ENCODE results near the gene RHD.
"Not testable (repeated sequence)": the region's sequence is repeated elsewhere in the genome, so short reads cannot be mapped to it uniquely, and the experiment has no call there.

RHD gene

DNA sequence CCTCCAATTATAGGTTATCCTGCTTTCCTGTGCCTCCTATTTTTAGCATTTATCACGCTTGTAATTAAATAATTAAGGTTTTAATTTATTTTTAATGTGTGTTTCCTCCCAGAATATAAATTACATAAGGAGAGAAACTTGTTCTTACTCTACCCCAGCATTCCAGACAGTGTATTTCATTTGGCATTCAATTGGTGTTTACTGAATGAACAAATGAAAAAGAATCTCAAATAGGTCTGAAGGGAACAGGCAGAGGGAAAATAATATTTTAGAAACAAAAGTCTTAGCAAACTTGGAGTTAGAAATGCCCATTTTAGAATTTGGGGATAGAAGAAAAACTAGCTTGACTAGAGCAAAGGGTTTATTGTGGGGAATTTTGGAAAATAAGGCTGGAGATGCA lies 15.1 kb upstream of the RHD start:
- FAIRE-seq: no peak

DNA sequence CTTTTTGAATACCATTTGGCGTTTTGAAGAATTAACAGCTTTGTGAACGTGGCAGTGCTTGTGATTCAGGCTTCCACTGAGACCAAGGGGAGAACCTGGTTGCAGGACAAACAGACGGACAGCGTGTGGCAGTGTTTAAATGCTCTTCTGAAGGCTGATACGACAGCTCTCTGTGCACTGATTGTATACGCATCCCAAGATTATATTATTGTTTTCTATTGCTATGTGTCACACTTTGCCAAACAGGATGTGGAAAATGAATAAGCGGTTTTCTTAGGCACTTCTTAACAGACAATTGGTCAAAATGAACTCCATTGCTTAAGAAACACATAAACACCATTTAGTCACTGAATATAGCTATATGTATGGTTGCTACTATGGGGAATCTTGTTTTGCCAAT lies 12.5 kb upstream of the RHD start:
- FAIRE-seq: not testable (repeated sequence)

DNA sequence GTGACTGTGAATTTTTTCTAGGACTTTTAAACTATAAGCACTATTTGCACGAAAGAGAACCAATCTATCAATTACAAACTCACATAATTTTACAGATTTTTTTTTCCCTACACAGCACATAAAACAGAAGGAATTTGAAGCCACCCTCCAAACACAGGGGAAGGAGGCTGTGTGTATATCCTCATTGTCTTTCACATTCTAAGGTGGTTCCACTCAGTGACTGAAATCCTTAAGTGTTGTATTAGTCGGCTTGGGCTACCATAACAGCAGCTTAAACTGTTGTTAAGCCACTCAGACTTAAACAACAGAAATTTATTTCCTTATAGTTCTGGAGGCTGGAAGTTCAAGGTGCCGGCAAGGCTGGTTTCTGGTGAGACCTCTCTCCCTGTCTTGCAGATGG lies 12.0 kb upstream of the RHD start:
- FAIRE-seq: not testable (repeated sequence)

DNA sequence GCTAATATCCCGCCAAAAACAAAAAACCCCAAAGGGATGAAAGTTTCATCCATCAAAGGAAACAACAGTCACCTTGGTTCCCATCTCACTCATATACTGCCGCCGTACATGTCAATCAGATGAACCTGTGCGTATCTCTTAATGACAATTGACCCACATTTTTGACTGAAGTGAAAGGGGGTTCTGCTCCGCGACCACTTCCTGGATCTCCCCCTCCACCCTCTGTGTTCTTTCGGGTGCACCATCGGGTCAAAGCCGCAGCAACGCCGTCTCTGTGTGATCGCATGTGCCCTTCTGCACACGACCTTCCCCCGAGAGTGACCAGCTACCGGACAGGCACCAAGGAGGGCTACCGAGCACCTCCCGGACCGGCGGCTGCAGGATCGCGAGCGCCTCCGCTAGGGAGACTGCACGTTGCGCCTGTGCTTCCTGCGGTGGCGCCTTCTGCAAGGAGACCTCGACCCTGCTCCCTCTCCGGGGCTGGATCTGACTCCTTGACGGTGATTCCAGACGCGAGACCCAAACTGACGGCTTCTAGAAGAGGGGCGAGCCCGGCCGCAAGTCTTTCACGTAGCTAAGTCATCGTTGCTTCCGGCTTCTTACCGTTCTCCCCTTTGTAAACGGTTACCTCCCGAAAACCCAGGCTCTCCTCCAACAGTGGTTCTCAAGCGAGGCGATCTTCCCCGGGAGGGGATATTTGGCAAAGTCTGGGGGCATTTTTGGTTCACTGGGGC lies 5.6 kb upstream of the RHD start:
- not testable (repeated sequence) for FAIRE-seq

DNA sequence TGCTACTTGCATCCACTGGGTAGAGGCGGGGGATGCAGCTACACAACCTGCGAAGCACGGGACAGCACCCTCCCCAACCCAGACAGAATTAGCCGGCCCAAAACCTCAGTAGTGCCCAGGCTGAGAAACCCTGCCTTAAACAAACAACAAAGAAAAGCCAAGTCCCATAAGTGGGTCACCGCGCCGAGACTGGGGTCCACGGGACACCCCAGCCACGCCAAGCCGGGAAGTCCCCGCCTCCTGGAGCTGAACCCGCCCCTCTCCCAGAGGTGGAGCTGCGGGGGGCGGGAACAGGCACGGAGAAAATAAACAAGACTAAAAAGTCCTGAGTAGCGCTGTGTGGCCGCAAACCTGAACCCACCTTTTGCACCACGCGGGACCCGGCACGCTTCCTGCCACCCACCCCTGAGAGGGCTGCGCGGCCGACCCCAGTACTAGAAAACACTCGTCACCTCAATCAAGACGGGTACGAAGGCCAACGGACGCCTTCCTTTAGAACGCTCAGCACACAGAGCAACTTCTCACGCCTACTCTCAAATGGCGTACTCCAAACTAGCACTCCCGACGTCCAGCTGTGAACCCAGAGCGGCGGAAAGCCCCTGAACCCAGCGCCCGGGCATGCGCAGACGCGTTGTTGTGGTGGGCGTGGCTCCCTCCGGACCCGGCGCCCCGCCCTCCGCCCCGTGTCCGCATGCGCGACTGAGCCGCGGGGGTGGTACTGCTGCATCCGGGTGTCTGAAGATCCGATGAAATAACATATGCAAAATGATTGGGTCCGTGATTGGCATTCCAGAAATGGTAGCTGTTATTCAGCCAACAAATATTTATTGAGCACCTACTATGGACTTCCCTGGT lies 4.8 kb upstream of the RHD start:
- FAIRE-seq: peak; percentile 87

DNA sequence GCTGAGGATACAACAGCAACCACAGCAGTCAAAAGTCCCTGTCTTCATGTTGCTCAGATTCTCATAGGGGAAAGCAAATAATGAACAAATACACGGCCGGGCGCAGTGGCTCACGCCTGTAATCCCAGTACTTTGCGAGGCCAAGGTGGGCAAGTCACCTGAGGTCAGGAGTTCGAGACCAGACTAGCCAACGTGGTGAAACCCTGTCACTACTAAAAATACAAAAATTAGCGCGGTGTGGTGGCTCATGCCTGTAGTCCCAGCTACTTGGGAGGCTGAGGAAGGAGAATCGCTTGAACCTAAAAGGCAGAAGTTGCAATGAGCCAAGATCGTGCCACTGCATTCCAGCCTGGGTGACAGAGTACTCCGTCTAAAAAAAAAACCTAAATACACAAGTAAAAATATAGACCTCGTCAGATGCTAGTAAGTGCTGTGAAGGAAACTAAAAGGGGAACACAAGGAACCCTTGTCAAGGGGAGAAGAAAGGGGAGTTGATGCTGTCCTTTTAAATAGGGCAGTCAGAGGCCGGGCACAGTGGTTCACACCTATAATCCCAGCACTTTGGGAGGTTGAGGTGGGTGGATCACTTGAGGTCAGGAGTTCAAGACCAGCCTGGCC lies 4.1 kb upstream of the RHD start:
- not testable (repeated sequence) for FAIRE-seq

DNA sequence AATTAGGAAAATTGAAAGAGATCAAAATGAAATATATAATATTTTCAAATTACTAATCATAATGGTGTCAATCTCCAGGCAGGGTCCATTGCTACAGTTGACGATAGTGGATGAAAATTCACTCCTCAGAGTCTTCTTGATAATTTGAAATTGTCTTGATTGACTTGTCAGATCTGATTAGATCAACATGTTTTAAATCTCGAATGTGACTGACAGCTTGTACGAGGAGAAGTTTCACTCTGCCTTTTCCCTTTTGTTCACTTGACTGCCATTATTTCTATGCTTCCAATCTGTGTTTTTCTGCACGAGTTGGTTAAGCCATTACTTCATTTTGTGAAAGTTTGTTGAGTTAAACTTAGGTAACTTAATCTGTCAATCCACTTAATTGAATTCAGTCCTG lies 3.3 kb downstream of the RHD start:
- peak; percentile 89 for FAIRE-seq

DNA sequence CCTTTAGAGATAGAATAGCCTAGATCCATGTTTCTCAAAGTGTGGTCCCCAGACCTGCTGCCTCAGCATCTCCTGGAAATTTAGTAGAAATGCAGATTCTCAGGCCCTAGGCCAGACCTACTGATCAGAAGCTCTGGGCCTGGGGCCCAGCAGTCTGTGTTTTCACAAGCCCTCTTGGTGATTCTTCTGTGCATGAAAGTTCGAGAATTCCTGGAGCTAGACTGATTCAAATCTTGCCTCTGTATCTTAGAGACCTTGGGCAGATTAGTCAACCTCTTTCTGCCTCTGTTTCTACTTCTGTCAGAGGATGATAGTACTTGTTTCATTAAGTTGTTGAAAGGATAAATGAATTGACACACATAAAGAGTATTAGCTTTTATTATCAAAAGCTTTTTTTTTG lies 5.0 kb downstream of the RHD start:
- FAIRE-seq: not testable (repeated sequence)

DNA sequence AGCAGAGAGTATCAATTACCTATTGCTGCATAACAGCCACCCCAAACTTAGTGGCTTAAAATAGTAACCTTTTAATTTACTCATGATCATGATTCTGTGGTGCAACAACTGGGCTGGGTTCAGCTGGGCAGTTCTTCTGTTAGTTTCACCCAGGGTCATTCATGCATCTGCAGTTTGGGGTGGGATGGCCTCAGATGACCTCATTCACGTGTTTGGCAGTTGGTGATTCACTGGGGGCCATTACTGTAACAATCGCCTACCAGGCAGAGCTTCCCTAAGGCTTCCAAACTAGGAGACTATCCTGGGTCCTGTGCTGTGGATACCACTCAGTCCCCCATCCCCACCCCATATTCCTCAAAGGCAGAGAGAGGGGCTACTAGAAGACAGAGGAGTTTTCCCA lies 6.0 kb downstream of the RHD start:
- FAIRE-seq: not testable (repeated sequence)

DNA sequence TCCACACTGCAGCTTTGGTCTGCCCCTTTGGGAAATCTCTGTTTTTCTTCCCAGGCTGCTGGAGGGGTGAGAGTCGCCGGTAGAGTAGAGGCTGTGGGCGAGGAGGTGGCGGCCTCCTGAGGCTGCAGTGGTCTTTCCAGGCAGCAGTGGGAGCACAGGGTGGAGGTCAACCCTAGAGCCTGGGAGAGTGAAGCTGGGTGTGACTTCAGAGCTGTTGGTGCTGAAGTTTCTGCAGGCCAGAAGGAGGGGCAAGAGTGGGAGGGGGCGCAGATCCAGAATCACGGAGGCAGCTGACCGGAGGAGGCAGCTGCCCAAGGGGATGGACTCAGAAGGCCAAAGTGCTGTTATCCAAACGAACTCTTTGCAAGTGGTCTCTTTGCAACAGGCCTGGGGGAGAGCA lies 6.5 kb downstream of the RHD start:
- FAIRE-seq: not testable (repeated sequence)

DNA sequence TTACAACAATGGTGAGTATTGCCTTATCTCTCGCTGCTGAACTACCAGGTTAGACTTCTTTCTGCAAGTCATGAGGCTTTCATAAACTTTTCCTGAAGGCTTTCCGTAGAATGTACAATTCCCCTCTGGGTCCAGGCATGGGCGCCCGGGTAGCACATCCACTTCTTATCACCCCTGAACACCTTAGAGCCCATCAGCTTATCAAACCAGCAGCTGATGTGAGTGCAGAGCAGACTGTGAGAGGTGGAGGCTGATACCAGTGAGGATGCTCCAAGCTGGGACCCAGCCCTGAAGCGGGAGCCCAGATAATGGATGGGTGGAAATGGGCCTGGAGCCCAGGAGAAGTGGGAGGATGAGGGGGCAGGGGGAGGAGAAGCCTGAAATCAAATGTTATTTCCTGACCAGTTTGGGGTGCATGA lies 7.4 kb downstream of the RHD start:
- FAIRE-seq: not testable (repeated sequence)

DNA sequence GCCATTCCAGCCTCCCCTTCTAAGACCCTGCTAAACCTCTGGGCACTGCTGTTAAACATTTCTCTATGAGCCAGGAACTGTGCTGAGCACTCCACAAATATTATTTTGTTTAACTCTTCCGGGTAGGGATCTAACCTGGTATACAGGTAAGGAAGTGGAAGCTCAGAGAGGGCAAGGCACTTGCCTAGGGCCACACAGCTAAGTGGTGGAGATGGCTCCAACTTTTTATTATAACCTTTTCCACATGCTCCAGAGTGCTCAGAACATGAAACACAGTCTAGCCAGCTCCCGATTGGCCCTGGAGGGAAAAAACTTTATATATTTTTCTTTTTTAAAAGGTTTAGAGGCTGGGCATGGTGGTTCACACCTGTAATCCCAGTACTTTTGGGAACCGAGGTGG lies 13.6 kb downstream of the RHD start:
- not testable (repeated sequence) for FAIRE-seq

DNA sequence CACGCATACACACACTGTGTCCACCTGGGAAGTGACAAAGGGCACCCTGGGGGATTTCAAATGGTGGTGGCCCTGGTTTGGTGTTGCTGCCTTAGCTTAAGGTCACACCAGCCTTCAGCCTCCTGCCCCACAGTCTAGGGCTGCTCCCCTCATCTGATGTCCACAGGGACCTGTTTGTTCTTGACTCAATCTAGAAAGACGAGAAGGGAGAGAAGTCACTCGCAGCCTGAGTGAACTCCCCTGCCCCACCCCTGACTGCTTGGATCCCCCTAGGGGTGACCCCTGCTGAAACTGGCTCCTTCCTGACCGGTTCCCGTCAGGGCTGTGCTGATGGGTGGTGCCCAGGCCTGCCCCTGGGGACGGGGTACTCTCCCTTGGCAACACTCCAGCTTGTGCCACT lies 14.9 kb downstream of the RHD start:
- FAIRE-seq: not testable (repeated sequence)

DNA sequence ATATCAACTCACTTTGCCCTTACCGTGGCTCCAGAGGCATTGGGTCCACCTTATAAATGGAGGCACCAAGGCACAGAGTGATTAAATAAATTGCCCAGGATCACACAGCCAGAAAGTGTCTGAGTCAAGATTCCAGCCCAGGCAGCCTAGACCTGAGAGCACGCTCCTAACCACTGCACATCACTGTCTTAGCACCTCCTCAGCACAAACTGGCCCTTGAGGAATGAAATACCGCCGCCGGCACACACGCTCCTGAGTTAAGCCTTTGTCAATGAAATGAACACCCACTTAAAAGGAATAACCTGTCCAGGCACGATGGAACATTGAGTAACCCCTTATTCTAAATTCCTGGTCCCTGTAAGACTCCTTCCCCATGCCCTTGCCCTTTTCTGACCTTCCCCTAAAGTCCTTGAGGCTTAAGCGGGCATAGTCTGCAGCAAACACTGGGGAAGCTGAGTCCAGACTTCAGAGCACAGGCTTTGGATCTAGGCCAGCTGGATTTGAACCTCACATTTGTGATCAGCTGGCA lies 16.3 kb downstream of the RHD start:
- not testable (repeated sequence) for FAIRE-seq

DNA sequence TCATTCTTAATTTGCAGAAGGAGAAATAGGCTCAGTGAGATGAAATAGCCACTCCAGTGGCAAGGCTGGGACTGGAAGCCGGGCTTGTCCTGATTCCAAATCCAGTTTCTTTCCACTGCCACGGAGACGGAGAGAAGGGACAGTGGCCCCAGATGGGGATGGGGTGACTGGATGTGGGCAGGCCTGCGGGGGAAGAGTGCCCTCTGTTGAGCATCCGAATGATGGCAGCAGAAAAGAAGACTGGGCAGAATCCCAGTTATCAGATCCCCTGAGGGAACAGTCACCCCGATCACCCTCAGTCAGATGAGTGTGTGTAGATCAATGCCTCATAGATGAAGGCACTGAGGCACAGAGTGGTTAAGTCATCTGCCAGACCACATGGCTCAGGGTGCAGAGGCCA lies 17.7 kb downstream of the RHD start:
- FAIRE-seq: not testable (repeated sequence)

DNA sequence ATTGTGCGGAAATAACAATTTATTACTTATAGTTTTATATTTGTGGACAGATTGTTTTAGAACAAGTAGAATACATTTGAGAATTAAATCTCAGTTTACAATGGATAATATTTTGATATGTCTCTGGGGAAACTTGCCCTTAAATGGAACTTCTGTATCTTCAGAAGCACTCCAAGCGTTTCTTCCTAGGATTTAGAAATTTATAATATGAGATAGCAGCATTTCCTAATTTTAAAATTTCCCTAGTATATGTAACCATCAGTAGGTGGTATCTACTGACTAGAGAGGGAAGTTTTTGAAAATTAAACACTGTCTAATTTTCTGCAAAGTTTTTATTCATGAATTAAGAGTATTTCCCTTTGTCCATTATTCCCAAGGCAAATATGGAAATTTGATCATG lies 21.1 kb downstream of the RHD start:
- peak; percentile 77 for FAIRE-seq

DNA sequence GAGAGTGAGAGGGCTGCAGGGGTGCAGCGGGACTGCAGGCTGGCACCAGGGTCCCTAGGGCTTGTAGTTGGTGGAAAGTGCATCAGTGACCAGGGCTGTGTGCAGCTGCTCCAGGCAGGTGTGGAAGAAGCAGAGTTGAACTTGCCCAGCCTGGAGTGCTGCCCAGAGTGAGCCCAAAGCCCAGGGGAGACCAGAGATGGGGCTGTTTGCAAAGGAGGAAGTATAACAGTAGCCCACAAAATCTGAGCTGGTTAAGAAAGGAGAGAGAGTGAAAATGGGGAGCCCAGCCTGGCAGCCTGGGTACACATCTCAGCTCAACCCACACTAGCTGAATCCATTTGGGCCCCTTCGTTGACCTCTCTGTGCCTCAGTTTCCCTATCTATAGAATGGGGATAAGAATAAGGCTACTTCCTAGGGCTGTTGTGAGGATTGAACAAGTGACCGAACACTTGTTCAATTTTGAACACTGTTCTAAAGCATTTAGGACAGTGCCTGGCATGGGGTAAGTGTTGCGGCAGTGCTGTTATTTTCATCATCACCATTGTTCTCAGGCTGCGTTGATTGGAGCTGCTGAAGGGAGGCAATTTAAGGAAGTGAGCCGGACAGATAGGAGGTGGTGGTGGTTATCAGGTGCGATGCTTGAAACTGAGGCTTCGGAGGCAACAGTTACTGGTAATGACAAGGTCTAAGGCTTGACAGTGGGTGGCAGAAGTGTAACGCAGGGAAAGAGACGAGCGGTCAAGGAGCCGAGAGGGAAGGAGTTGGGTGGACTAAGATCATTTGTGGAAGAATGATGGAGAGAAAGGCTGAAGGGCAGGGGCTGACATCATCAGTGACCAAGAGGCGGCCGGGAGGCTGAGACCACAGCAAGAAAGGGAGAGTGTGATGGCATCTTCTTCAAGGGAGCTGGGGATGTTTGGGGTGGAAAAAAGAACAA lies 22.8 kb downstream of the RHD start:
- FAIRE-seq: not testable (repeated sequence)

DNA sequence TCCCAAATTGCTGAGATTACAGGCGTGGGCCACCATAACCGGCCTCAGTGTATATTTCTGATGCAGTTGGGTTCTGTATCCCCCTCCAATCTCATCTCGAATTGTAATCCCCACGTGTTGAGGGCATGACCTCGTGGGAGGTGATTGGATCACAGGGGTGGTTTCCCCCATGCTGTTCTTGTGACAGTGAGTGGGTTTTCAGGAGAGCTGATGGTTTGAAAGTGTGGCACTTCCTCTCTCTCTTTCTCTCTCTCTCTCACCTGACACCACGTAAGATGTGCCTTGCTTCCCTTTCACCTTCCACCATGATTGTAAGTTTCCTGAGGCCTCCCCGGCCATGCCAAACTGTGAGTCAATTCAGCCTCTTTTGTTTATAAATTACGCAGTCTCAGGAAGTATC lies 24.2 kb downstream of the RHD start:
- not testable (repeated sequence) for FAIRE-seq

DNA sequence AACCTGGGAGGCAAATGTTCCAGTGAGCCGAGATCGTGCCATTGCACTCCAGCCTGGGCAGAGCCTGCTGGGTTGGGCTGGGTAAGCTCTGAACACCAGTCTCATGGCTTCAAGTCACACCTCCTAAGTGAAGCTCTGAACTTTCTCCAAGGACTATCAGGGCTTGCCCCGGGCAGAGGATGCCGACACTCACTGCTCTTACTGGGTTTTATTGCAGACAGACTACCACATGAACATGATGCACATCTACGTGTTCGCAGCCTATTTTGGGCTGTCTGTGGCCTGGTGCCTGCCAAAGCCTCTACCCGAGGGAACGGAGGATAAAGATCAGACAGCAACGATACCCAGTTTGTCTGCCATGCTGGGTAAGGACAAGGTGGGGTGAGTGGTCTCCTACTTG lies 28.4 kb downstream of the RHD start:
- not testable (repeated sequence) for FAIRE-seq

DNA sequence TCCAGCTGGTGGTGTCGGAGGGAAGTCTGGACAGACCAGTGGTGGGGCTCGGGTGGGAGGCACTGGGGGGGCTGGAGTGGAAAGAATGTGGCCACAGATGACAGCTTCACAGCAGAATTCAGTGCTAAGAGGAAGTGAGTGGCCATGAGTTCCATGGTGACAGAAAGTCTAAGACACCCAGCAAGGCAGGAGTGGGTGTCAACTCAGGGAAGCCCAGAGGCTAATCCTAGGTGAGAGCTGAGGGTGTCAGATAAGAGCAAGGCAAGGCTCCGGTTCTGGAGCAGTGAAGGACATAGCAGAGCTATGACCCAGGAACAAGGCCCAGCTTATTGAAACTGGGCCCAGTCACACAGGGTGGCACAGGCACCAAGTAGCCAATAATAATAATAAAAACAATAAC lies 30.0 kb downstream of the RHD start:
- not testable (repeated sequence) for FAIRE-seq

DNA sequence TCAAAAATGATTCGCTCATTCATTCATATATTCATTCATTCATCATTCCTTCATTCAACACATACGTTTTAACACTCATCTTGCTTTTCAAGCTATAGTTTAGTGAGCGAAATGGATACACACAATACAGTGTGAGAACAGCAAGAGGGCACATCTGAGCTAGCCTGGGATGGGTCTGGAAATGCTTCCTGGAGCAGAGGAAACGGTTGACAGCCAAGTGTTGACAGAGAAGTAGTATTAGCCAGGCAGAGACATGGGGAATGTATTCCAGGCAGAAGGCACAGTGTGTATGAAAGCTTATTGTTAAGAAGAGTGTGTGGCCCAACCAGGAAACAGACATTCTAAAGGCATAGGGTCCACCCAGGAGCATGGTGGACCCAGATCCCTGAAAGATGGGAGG lies 32.6 kb downstream of the RHD start:
- FAIRE-seq: not testable (repeated sequence)

DNA sequence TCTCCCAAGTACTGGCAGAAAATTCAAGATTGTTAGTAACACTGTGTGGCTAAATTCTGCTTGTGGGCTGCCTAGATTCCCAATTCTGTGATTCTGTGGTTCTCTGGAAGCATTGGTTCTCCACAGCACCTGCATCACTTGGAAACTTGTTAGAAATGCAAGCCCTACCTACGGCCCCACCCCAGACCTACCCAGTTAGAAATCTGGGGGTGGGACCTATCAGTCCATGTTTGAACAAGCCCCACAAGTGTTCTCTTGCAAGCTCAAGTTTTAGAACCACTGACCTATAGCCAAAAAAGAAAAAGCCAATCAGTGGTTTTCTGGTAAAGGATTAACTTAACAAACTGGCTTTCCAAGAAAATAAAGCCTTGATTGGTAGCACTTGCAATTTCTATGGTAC lies 35.9 kb downstream of the RHD start:
- not testable (repeated sequence) for FAIRE-seq

All from endometrium (tissue), 2 donors.